NCI-H128 (cell line): Measurements from ENCODE around the gene SLC22A23.

ENCODE experiments used
- DNase-seq: peaks from one replicate; lab custom pipeline; 2025; ENCODE audit not compliant: unreplicated experiment; lab: John Stamatoyannopoulos, UW

Gene SLC22A23

DNA sequence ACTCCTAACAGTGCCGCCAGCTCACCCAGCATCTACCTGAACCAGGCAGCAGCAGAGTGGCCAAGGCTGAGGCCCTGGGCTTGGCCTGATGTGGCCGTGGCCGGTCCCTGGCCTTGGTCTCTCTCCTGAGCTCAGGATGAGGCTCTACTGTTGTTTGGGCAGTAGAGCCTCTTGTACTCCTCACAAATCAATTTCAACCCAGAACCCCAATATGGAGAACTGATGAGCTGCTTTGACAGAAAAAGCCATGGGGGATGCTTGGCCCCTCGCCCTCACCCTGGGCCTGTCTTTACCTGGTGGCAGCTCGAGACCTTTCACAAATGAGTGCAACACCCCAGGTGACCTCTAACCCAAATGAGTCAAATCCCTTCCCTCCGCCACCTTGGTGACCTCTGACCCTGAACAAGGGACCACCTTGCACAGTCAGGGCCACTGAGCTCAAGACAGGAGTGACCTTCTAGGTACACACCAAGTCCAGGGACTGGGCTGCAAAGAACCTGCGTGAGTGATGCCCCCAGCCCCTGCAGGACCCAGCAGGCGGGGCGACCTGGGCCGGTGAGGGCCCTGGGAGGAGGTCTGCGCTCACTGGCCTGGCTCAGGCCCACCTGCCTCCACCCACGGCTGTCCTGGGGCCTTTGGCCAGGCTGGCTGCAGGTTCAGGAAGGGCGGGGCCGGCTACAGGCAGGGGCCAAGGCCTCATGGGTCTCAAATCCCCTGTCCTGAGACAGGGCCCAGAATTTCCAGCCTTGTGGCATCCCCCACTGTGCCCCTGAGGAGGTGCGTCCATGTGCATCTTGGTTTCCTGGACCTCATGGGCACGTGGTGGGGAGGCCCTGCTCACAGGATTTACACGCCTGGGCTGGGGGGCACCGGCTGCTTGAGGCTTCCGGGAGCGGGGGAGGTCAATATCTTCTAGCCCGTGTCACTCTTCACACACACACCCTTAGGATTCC, 167.9 kb downstream of the SLC22A23 start:
- DNase-seq: no peak

DNA sequence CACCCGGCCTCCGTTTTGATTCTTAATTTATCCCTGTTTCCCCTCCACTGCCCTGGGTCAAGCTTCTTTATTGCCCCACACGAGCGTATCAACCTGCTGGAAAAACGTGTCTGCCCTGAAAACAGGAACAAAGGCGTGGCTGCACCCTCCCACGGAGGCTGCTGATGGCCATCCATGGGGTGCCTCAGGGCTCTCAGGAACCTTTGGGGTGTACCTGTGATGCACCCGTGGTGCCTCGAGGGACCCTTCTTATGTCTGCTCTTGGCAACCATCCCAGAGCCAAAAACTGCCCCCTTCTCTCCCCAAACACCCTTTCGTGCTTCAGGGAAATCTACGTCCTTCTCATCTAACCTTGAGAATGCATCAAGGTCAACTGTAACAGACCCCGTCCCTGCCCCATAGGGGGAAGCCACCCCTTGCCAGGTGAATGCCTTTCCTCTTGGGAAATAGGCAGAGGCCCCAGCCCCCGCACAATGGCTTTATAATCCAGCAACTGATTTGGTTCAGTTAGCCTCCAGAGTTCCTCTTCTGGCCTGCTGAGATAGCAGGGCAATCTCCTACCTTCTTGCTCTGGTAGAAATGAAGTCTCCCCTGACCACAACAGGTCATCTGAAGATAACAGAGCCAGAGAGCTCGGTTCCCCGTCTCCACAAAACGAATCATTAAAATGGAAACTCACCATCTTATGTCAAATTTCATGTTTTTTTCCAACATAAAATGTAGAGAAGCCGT, 168.7 kb downstream of the SLC22A23 start:
- no peak for DNase-seq

DNA sequence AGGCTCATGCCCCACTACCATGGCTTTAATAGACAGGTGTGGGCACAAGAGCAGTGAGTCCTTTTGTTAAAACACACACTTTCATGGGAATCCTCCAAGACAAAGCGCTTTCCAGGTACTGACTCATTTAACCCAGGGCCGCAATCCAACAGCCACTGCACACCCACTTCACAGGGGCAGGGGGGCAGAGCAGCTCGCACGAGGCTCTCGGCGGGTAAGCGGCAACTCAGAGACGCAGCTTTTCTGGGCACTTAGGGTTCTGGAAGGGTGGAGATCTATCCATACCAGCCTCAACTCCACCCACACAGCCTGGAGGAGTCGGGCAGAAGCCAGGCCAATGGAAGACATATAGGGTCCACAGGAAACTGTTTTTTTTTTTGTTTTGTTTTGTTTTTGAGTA, 169.5 kb downstream of the SLC22A23 start:
- no peak for DNase-seq

DNA sequence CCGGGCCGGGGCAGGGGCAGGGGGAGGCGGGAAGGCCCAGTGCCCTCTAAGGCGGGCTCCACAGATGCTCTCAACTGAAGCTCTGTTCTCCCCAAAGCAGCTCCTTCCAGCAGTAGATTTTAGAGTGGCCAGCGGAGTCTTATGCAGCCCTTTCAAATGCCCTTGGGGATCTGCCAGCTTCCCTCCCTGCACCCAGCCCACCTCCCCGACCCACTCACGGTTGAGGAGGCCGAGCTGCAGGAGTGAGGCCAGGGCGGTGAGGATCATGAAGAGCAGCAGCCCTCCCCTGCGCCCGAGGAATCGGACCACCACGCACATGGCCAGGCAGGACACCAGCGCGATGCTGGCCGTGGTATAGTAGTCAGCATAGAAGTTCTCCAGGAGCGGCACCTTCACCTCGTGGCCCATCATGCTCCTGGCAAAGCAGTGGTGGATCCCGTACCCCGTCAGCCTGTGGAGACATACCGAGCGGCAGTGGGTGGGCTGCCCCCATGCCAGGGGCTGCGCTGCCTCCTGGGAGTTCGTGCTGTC, 170.1 kb downstream of the SLC22A23 start:
- DNase-seq: no peak

DNA sequence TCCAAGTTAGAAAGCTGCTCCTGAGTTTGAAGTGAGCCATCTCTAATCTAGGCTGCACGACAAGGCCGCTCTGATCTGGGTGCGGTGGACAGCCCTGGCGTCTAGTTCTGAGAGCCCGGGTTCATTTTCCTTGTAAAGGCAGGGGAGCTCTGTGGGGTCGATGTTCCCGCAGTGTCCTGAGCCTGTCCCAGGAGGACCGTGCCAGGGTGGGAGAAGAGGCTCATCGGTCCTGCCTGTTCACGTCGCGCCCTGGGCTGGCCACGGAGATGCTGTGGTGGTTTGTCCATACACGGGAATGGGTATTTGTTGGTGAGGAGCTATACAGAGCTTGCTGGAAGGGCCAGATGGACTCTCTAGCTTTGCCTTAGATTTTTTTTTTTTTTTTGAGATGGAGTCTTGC, 171.1 kb downstream of the SLC22A23 start:
- no peak for DNase-seq

DNA sequence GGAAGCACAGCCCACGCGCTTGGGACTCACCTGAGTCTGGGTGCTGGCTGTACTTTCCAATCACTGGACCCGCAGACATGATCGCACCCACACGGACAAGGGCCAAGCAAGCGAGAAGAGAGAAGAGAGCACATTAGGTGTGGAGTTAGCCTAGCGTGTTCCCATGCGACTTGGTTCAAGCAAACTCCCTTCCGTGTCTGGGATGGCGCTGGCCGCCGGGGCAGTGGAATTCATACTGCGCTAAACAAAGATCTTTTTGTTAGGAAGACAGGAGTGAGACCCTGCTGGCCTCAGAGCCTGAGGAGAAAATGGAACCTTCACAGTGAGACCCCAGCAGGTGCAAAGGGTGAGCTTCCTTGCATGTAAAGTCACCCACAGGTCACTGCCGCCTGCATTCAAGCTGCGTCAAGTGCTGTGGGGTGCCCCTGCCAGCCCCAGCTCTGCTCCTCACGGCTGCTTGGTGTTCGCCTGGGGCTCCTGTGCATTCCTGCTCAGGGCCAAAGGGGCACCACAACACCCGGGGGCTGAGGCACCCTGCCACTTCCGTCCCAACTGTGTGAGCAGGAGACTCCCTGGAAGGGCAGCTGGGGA, 171.7 kb downstream of the SLC22A23 start:
- DNase-seq: no peak

DNA sequence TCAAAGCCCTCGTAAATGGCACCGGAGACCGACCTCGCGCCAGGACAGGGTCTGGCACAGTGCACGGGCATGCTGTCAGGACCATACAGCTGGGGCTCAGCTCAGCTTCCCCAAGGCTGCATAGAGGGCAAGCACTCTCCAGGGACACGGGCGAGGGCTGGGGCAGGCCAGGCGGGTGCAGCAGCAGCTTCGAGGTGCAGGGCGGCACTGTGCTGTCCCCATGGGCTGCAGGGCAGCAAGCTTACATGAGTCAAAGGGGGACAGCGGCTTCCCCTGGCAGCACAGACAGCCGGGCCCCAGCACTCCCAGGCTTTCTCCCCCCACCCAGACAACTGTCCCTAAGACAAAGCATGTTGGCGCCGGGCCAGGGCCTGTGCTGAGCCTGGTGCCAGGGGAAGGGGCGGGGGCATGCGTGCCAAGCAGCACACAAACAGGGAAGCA, 172.4 kb downstream of the SLC22A23 start:
- no peak for DNase-seq

DNA sequence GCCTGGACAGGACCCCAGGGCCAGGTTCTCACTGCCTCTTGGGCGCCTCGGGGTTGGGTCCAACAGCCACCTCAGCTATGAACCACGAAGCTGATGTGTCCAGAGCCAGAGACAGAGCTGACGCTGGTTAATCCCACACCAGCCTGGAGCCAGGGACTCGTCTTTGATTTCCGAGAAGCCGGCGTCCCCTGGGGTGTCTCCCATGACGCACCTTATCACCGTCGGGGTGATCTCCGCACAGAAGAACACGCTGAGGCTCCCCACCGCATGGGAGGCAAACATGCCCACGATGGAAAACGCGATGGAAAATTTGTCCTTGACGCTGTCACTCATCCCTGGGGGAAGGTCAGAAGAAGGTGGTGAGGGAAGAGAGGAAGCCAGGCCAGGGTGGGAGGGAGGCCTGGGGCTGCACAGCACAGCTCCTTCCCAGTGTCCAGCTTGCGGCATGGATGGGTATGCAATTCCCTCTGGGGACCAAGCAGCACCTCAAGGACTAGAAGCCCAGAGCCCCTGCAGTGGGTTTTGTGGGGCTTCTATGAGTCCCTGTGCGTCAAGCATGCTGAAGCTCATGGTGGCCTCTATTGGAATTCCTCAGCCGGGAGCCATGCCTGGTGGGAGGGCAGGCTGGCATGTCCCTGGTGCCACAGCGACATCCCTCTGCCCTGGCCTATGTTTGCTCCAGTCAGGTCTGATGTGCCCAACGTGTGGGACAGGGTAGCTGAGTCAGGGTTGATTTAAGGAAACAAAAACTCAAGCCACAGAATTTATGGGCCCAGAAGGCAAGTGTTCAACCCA, 173.0 kb downstream of the SLC22A23 start:
- DNase-seq: no peak

DNA sequence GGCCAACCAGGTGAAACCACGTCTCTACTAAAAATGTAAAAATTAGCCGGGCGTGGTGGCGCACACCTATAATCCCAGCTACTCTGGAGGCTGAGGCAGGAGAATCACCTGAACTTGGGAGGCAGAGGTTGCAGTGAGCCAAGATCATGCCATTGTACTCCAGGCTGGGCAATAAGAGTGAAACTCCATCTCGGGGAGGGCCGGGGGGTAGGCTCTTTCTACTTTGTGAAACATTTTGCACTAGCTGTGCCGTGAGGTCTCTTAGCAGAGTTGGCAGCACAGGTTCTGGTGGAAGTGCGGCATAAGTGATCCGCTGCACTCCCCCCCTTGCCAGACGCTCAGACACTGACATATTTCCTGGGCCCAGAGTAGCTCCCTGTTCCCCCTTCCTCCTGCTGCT, 173.6 kb downstream of the SLC22A23 start:
- no peak for DNase-seq

DNA sequence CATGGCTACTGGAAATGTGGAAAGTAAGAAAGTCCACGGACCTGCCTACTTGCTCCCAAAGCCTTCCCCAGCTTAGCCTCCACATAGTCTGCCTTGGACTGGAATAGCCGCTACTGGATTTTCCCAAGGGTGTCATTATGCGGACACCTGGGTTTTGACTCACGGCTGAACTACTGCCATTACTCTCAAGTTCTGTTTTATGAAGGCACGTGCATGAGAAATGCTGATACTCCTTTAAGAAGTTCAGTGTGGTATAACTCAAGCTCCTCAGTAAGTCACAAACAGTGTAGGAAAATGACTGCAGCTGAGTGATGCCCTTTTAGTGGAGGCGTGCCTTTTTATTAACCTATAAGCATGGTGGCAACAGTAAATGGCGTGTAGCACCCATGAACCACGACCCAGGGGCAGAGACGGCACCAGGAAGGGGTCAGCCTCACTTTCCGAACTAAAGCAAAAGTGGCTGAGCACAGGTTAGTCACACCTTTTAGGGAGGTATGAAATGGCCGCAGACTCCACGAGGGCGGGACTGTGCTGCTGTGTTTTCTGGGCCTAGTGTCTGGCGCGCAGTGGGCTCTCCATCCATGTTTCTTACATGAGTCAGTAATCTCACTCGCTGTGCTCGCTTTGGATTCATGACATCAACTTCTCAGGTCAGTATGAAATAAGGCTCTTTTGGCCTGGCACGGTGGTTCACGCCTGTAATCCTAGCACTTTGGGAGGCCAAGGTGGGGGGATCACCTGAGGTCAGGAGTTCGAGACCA, 174.2 kb downstream of the SLC22A23 start:
- DNase-seq: no peak

DNA sequence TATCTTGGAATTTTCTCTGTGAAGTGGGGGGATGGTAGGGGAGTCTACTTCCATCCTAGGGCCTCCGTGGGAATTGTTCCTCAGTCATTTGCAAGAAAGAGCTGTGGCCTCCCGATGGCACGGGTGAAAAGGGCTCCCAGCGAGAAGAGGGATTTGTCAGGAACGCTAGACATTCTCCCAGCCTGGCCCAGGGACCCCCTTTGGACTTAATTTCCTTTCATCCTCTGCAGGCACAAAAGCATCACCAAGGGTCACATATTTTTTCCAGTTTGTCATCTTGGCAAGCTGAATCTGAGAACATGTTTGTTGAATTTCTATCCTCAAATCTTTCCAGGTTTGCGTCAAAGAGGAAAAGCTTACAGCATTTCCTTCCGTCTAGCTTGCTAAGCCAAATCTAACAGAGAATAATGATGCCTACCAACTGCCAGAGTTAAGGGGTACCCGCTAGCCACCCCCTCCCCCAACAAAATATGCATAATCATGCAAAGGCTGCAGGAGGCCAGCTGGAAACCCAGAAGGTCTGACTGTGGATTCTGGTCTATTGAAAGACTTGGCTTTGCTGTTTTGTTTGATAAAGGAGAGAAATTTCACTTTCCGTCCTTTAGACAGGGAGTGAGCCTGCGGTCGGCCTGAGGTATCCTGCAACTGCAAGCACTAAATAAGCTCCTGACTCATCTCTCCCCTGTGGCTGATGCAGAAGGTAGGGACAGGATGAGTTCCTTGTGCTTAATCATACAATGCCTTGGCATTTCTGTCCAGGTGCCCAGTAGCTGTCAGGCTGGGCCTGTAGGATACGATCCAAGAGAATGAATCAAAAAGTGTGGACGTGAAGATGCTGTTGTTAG, 175.0 kb downstream of the SLC22A23 start:
- DNase-seq: no peak

DNA sequence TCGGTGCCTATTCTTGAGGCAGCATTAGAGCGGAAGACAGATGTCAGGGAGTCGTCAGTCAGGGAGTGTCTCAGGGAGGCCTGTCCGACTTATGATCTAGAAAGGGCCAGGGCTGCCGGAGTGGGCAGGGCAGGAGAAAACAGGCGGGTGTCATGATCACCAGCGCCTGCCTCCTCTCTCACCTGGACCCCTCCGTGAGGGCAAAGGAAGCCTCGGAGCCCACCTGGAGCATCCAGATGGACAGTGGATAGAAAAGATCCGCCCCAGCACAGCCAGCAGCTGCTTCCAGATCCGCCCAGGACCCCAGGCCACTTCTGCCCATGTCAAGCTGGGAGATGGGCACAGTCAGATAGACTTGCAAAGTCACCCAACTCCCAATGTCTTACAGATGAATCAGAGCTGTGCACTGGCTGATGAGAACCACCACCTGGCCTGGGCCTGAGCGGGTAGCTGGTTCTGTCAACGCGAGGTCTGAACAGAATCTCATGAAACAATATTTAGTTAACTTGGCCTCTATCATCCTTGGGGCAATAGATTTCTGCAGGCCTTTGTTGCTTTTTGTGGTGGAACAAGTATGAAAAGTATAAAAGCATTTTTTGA, 175.9 kb downstream of the SLC22A23 start:
- no peak for DNase-seq

DNA sequence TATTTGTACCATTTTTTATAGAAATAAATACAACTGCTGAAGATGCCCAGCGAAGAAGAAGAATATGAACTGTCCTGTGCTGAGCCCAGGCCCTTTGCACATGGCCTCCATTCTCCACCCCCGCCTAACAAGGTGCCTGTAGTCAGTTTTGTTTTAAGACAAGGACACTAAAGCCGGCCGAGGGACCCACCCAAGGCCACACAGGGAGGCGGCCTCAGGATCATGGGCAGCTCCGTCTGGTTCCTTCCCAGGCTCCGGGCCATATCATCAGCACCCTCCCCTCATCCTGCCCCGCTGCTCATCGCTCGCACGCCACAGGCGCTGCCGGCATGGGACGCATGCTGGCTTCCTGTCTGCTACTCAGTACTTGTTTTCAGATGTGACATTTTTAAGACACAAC, 176.8 kb downstream of the SLC22A23 start:
- DNase-seq: no peak

DNA sequence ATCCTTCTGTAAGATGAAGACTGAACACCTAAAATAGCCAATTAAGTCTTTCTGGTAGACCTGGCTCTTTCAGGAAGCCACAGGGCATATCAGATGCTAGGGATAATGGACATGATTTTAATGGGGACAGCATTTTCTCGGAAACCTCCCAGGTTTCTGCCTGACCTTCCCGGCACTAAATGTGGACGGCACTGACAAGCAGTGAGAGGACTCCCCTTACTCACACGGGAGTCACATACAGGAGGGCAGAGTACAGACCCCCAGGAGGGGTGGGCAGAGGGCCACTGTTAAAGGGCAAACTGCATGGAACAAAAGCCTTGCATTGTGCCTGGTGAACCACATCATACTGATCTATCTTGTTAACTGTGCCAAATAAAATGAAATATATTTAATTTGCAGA, 178.2 kb downstream of the SLC22A23 start:
- no peak for DNase-seq

DNA sequence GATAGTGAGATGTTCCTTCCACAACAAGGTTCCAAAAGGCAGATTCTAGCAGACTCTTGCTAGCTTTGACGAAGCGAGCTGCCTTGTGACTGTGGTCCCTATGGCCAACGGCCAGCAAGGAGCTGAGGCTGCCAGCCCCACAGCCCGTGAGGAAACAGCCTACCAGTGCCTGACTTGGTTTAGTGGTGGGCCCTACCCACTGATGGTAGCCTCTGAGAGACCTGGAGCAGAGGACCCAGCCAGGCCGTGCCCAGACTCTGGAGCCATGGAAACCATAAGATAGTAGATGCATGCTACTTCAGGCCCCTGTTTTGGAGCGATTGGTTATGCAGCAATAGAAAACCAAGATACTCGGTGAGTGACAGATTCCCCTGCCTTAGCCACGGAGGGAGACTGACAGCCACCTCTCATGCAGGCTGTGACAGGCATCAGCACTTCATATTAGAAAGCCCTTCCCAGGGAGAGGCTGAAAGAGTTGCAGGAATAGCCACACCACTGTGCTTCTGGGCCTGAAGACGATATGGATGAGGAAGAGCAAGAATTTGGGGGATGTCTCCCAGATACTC, 178.9 kb downstream of the SLC22A23 start:
- no peak for DNase-seq

DNA sequence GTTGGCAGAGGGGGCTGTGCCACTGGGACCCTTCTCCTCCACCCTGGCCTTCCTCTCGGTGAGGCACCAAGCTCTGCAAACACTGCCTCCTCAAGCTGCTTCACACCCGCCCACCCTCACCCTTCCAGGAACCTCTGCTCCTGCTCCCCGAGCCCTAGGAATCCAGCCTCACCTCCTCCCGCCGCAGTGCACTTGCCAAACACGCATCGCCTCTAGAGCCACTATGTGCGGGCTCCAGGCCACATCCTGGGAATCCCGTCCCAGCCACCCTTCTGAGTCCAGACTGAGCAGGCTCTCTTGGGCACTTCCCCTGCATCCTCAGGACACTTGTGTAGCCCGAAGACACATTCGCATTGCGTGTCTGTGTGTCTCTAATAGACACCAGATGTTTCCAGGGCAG, 179.6 kb downstream of the SLC22A23 start:
- no peak for DNase-seq

DNA sequence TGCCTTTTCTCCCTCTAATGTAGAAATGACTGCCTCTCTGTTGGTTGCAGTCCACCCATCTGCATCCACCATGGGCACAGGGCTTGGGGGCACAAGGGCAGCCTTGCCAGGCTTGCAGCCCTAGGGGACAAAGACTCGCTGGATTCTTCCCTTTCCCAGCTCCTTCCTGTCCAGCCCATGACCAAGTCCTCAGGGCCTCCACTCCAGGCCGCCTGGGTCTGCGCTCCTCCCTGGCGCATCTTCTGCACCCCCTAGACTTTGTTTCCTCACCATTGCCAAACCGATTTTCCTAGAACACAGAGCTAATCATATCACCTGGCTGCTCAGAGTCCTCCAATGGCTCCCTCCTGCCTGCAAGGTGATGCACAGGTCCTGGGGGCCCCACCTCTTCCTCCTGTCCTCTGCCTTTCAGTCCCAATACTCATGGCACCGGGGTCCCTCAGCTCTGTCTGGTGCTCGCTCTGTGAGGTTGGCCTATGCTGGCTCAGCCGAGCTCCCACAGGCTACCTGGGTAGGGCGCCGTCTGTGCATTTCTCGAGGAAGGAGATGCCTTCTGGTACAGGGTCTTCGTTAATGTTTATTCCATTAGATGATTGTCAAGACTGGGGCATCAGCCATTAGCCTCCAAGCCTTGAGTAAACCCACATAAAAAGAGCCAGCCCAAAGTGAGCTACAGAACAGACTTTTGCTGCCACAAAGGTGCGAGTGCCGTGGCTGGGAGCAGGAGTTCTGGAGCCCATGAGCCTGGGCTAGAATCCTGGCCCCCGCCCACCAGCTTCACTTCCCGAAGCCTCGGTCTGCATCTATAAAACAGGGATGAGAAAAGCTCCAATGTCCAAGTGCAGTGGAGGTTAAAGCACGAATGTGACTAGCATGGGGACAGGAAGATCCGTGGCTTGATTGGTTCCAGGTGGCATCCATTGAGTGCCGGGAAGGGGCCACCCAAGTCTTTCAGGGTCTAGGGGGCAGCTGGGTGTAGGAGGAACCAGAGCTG, 180.4 kb downstream of the SLC22A23 start:
- no peak for DNase-seq
